IMR-90 (cell line): Measurements from ENCODE around the gene AGAP1. TPM values are rescaled to one million over a fixed set of nuclear protein-coding genes. Genes with fewer than 3 reads are reported as not detected.

ENCODE experiments used
- ATAC-seq: fragments of 200-7000 bp; cut with Tn5 transposase; 2 replicates; pipeline ENCODE4 v1.9.1; 2020; ENCODE audit warnings: low read depth, mild to moderate bottlenecking, moderate library complexity
- BruUV-seq: library from RNA; stranded (reverse); fragments of 400-500 nt; replicated peaks from 2 replicates; lab custom pipeline; 2021; lab: Mats Ljungman, UMichigan
- CTCF ChIA-PET: fragments of 300-600 bp; formaldehyde crosslinking; extraction: SDS; loops from one replicate; lab custom pipeline; 2021; ENCODE audit warnings: antibody characterized with exemption; lab: Yijun Ruan, JAX
- POLR2A ChIA-PET: fragments of 300-600 bp; sonication (Branson Sonifier 250); formaldehyde crosslinking; loops from one replicate; lab custom pipeline; 2022; ENCODE audit warnings: antibody characterized with exemption; ENCODE audit not compliant: unreplicated experiment; lab: Charles Lee
- DNase-seq: peaks from one replicate; pipeline ENCODE4 v3.0.0; 2013
- H2AFZ ChIP-seq: replicated peaks from 2 replicates; pipeline ENCODE3; 2013; ENCODE audit warnings: low read length, mild to moderate bottlenecking; ENCODE audit not compliant: poor library complexity
- H2AK5ac ChIP-seq: 2 replicates; pipeline ENCODE4 v1.6.1; 2013; ENCODE audit warnings: low read depth, low read length, inconsistent platforms
- H2AK9ac ChIP-seq: replicated peaks from 2 replicates; pipeline ENCODE3; 2013; ENCODE audit warnings: mild to moderate bottlenecking, low read depth, low read length, moderate library complexity; ENCODE audit not compliant: poor library complexity
- H2BK120ac ChIP-seq: 2 replicates; pipeline ENCODE4 v1.6.1; 2013; ENCODE audit warnings: low read depth, low read length, inconsistent platforms
- H2BK15ac ChIP-seq: 3 replicates; pipeline ENCODE4 v1.6.1; 2013; ENCODE audit warnings: low read depth, low read length, inconsistent platforms
- H2BK20ac ChIP-seq: 2 replicates; pipeline ENCODE4 v1.6.1; 2013; ENCODE audit warnings: low read depth, mild to moderate bottlenecking, inconsistent platforms, low read length, moderate library complexity
- H2BK5ac ChIP-seq: 2 replicates; pipeline ENCODE4 v1.6.1; 2013; ENCODE audit warnings: mild to moderate bottlenecking, low read depth, low read length, inconsistent platforms; ENCODE audit not compliant: poor library complexity, severe bottlenecking
- H3K14ac ChIP-seq: replicated peaks from 2 replicates; pipeline ENCODE4 v1.6.1; 2013; ENCODE audit warnings: low read depth, low read length, inconsistent platforms
- H3K18ac ChIP-seq: 2 replicates; pipeline ENCODE4 v1.6.1; 2013; ENCODE audit warnings: low read depth, low read length, control low read depth
- H3K23ac ChIP-seq: 2 replicates; pipeline ENCODE4 v1.6.1; 2013; ENCODE audit warnings: low read depth, low read length, inconsistent platforms
- H3K27ac ChIP-seq: 2 replicates; pipeline ENCODE4 v1.5.1; 2013; ENCODE audit warnings: mild to moderate bottlenecking, control low read depth, low read length; ENCODE audit not compliant: insufficient read depth
- H3K27me3 ChIP-seq: 2 replicates; pipeline ENCODE4 v1.6.1; 2013; ENCODE audit warnings: low read length; ENCODE audit not compliant: control insufficient read depth, insufficient read depth
- H3K36me3 ChIP-seq: 2 replicates; pipeline ENCODE4 v1.6.1; 2013; ENCODE audit warnings: low read length, mixed read lengths; ENCODE audit not compliant: control insufficient read depth, insufficient read depth
- H3K4ac ChIP-seq: 2 replicates; pipeline ENCODE4 v1.6.1; 2013; ENCODE audit warnings: low read depth, low read length, inconsistent platforms
- H3K4me1 ChIP-seq: 2 replicates; pipeline ENCODE4 v1.6.1; 2013; ENCODE audit warnings: low read length, mixed read lengths; ENCODE audit not compliant: control insufficient read depth, insufficient read depth
- H3K4me2 ChIP-seq: 2 replicates; pipeline ENCODE4 v1.6.1; 2013; ENCODE audit warnings: low read depth, mild to moderate bottlenecking, control low read depth, low read length, moderate library complexity
- H3K4me3 ChIP-seq: 2 replicates; pipeline ENCODE4 v1.5.1; 2013; ENCODE audit warnings: low read depth, mild to moderate bottlenecking, control low read depth, low read length, moderate library complexity; ENCODE audit not compliant: insufficient read depth
- H3K56ac ChIP-seq: 2 replicates; pipeline ENCODE4 v1.6.1; 2013; ENCODE audit warnings: low read length, inconsistent platforms; ENCODE audit not compliant: insufficient read depth; ENCODE audit errors: extremely low read depth
- H3K79me1 ChIP-seq, 2 experiments: 2 replicates each; pipeline ENCODE4 v1.6.1; 2013; ENCODE audit warnings: low read length in 2 of 2, inconsistent platforms in 1 of 2, low read depth in 1 of 2
- H3K9ac ChIP-seq: 2 replicates; pipeline ENCODE4 v1.6.1; 2013; ENCODE audit warnings: low read depth, low read length, control low read depth
- H3K9me1 ChIP-seq: 2 replicates; pipeline ENCODE4 v1.6.1; 2013; ENCODE audit warnings: low read length, inconsistent platforms; ENCODE audit not compliant: insufficient read depth
- H3K9me3 ChIP-seq: 2 replicates; pipeline ENCODE4 v1.6.1; 2013; ENCODE audit warnings: low read length; ENCODE audit not compliant: control insufficient read depth, insufficient read depth
- H4K20me1 ChIP-seq: 2 replicates; pipeline ENCODE4 v1.6.1; 2013; ENCODE audit warnings: low read length, inconsistent platforms; ENCODE audit not compliant: insufficient read depth
- H4K5ac ChIP-seq: 2 replicates; pipeline ENCODE4 v1.6.1; 2013; ENCODE audit warnings: mild to moderate bottlenecking, low read depth, low read length, control low read depth
- H4K8ac ChIP-seq, 2 experiments: 2 replicates each; pipeline ENCODE4 v1.6.1; 2013; ENCODE audit warnings: low read depth in 2 of 2, low read length in 2 of 2, control low read depth in 1 of 2, inconsistent platforms in 1 of 2
- H4K91ac ChIP-seq: 2 replicates; pipeline ENCODE4 v1.6.1; 2013; ENCODE audit warnings: low read depth, low read length, inconsistent platforms; ENCODE audit not compliant: insufficient read depth
- BHLHE40 ChIP-seq: fragments of 150-350 bp; IDR thresholded peaks from 2 replicates; pipeline ENCODE4 v1.6.1; 2016; ENCODE audit warnings: mild to moderate bottlenecking, low read depth, low read length
- CEBPB ChIP-seq: IDR thresholded peaks from 2 replicates; pipeline ENCODE4 v1.6.1; 2012; ENCODE audit warnings: low read depth, low read length, improper control_type of control experiment
- CHD1 ChIP-seq: IDR thresholded peaks from 2 replicates; pipeline ENCODE4 v1.6.1; 2012; ENCODE audit warnings: low read depth, low read length, improper control_type of control experiment
- CTCF ChIP-seq: conservative IDR thresholded peaks from 2 replicates; pipeline ENCODE4 v1.5.1; 2012; ENCODE audit warnings: mild to moderate bottlenecking, low read depth, low read length, improper control_type of control experiment
- ELK1 ChIP-seq: fragments of 150-350 bp; IDR thresholded peaks from 2 replicates; pipeline ENCODE4 v1.6.1; 2016; ENCODE audit warnings: low read depth, mild to moderate bottlenecking, low read length, moderate library complexity, borderline replicate concordance
- FOS ChIP-seq: fragments of 150-350 bp; IDR thresholded peaks from 2 replicates; pipeline ENCODE4 v1.6.1; 2016; ENCODE audit warnings: low read depth, low read length
- MAFK ChIP-seq: IDR thresholded peaks from 2 replicates; pipeline ENCODE4 v1.6.1; 2012; ENCODE audit warnings: low read depth, low read length, improper control_type of control experiment
- MAZ ChIP-seq: IDR thresholded peaks from 2 replicates; pipeline ENCODE4 v1.6.1; 2012; ENCODE audit warnings: low read depth, mild to moderate bottlenecking, low read length, improper control_type of control experiment, moderate library complexity, borderline replicate concordance
- MXI1 ChIP-seq: IDR thresholded peaks from 2 replicates; pipeline ENCODE4 v1.6.1; 2012; ENCODE audit warnings: low read depth, mild to moderate bottlenecking, low read length, moderate library complexity, borderline replicate concordance
- NFE2L2 ChIP-seq: fragments of 150-350 bp; IDR thresholded peaks from 2 replicates; pipeline ENCODE4 v1.6.1; 2016; ENCODE audit warnings: low read depth, mild to moderate bottlenecking, low read length
- POLR2A ChIP-seq: IDR thresholded peaks from 2 replicates; pipeline ENCODE4 v1.6.1; 2012; ENCODE audit warnings: mild to moderate bottlenecking, low read depth, low read length
- RAD21 ChIP-seq: IDR thresholded peaks from 2 replicates; pipeline ENCODE4 v1.6.1; 2012; ENCODE audit warnings: low read length, improper control_type of control experiment
- RCOR1 ChIP-seq: IDR thresholded peaks from 2 replicates; pipeline ENCODE4 v1.6.1; 2012; ENCODE audit warnings: mild to moderate bottlenecking, low read length, improper control_type of control experiment; ENCODE audit not compliant: insufficient replicate concordance
- RFX5 ChIP-seq: IDR thresholded peaks from 2 replicates; pipeline ENCODE4 v1.8.0; 2012; ENCODE audit warnings: low read depth, mild to moderate bottlenecking, low read length, moderate library complexity
- SMC3 ChIP-seq: fragments of 150-350 bp; IDR thresholded peaks from 2 replicates; pipeline ENCODE4 v1.6.1; 2016; ENCODE audit warnings: low read depth, mild to moderate bottlenecking, antibody characterized with exemption, low read length, moderate library complexity
- USF2 ChIP-seq: fragments of 150-350 bp; IDR thresholded peaks from 2 replicates; pipeline ENCODE4 v1.6.1; 2017; ENCODE audit warnings: mild to moderate bottlenecking, antibody characterized with exemption, low read length, low read depth
- WGBS, 2 experiments: methylation state at CpG; one replicate each; pipeline versions ENCODE4 v1.1.5 to v1.1.7; 2013; ENCODE audit warnings: missing lambda C conversion rate in 2 of 2; ENCODE audit not compliant: insufficient read length in 1 of 2; ENCODE audit errors: extremely low coverage in 2 of 2; 5-methylcytosine and 5-hydroxymethylcytosine counted together
- dilution Hi-C: fragments of 300-500 bp; cut with HindIII; formaldehyde crosslinking; loops from one replicate; pipeline ENCODE4 v1.14.3; 2018; ENCODE audit warnings: low sequenced_read_pairs; ENCODE audit not compliant: unreplicated experiment
- in situ Hi-C: fragments of 300-500 bp; cut with MboI; formaldehyde crosslinking; loops from 3 replicates; pipeline ENCODE4 v1.14.3; 2019; ENCODE audit warnings: low sequenced_read_pairs, inconsistent platforms, mixed read lengths
- intact Hi-C: fragments of 100-400 bp; cut with micrococcal nuclease; formaldehyde crosslinking; loops from 2 replicates; pipeline ENCODE4 v1.10.0; 2022
- polyA plus RNA-seq, 3 experiments: library from polyadenylated mRNA; depleted of rRNA; stranded (reverse); fragments of >200 nt; gene quantifications; 2 replicates each; pipeline ENCODE4 v1.2.3, GENCODE V29; 2012; ENCODE audit warnings: low replicate concordance in 1 of 3
- total RNA-seq: library from RNA; depleted of rRNA; stranded (reverse); fragments of >200 nt; gene quantifications from 2 replicates; pipeline ENCODE4 v1.2.3, GENCODE V29; 2012

Gene AGAP1
- total and polyA plus RNA-seq, 2 of the 4 experiments (the other 2 are of a cell fraction), result 15.1 to 16.4 TPM

- TF ChIP-seq BHLHE40 (no peak), RAD21 (no peak), RFX5 (no peak), USF2 (no peak), FOS (no peak), MAZ (no peak), SMC3 (no peak), CHD1 (no peak), CTCF (no peak), MXI1 (no peak), CEBPB (no peak), MAFK (no peak), ELK1 (no peak), POLR2A (no peak), NFE2L2 (no peak), RCOR1 (no peak)
- no peak overlapping the region for H3K4ac ChIP-seq
- H3K36me3 ChIP-seq, result no peaks in the 10 kb centered on the region
- H3K4me3 ChIP-seq, result no peak overlapping the region
- no peak overlapping the region for H3K27ac ChIP-seq
- no peak overlapping the region for H3K18ac ChIP-seq
- no TSS peak for BruUV-seq
- H2BK20ac ChIP-seq, result no peak overlapping the region
- ChIA-PET POLR2A (no interaction called here), CTCF (no interaction called here)
- no peak overlapping the region for H4K8ac ChIP-seq
- H3K56ac ChIP-seq, result no peak overlapping the region
- peaks cover 31 to 71% of the 10 kb centered on the region in 2 experiments for H3K79me1 ChIP-seq
- no peak for ATAC-seq
- in situ Hi-C loops, result no loop called here
- H3K9ac ChIP-seq, result no peak overlapping the region
- H2BK15ac ChIP-seq, result no peak overlapping the region
- no peaks in the 10 kb centered on the region for H3K27me3 ChIP-seq
- H2AK9ac ChIP-seq, result no peak overlapping the region
- H3K14ac ChIP-seq, result no peak overlapping the region
- WGBS, 2 experiments, result 100% methylated on average over 1 of the region's 6 CpGs; no CpG with 5 or more reads in 1 of the 2 experiments
- intact Hi-C loops, result no loop called here
- H2BK5ac ChIP-seq, result no peak overlapping the region
- no peak overlapping the region for H3K4me2 ChIP-seq
- H2BK120ac ChIP-seq, result no peak overlapping the region
- peaks cover 6% of the 10 kb centered on the region; the same call in 1 of the 2 replicates for H3K4me1 ChIP-seq
- H2AFZ ChIP-seq, result no peak overlapping the region
- dilution Hi-C loops, result no loop called here
- no peaks in the 10 kb centered on the region for H3K9me3 ChIP-seq
- peaks cover 82% of the 10 kb centered on the region for H4K20me1 ChIP-seq
- H3K9me1 ChIP-seq, result peaks cover 18% of the 10 kb centered on the region
- no peak overlapping the region for H4K91ac ChIP-seq
- no peak for DNase-seq
- H2AK5ac ChIP-seq, result no peak overlapping the region
- H4K5ac ChIP-seq, result no peak overlapping the region
- no peak overlapping the region for H3K23ac ChIP-seq
These were observed 61.5 kb downstream of the AGAP1 start for GRCh38 chr2:235555371-235555770.
